Adipocyte (in vitro differentiated cells): ENCODE measurements around the gene SOX6.

Experiments used
- DNase-seq: peaks from one replicate; pipeline ENCODE4 v3.0.0-alpha.2; 2015; ENCODE audit warnings: low read depth
- H3K27me3 ChIP-seq: replicated peaks from 2 replicates; pipeline ENCODE4 v1.7.0; 2013; ENCODE audit warnings: mild to moderate bottlenecking, low read length, moderate library complexity; ENCODE audit not compliant: control insufficient read depth, insufficient read depth
- H3K36me3 ChIP-seq: 2 replicates; pipeline ENCODE4 v1.7.0; 2013; ENCODE audit warnings: low read length, mild to moderate bottlenecking, moderate library complexity; ENCODE audit not compliant: control insufficient read depth, insufficient read depth, severe bottlenecking
- H3K4me1 ChIP-seq: 2 replicates; pipeline ENCODE4 v1.7.0; 2013; ENCODE audit warnings: mild to moderate bottlenecking, low read length, moderate library complexity; ENCODE audit not compliant: control insufficient read depth, insufficient read depth
- H3K4me3 ChIP-seq: 2 replicates; pipeline ENCODE4 v1.7.0; 2013; ENCODE audit warnings: mild to moderate bottlenecking, low read length, moderate library complexity
- H3K9ac ChIP-seq: 2 replicates; pipeline ENCODE4 v1.7.0; 2013; ENCODE audit warnings: mild to moderate bottlenecking, low read length, moderate library complexity
- H3K9me3 ChIP-seq: 2 replicates; pipeline ENCODE4 v1.7.0; 2013; ENCODE audit warnings: mild to moderate bottlenecking, low read length, moderate library complexity; ENCODE audit not compliant: control insufficient read depth

Gene SOX6

GRCh38 chr11:16185042-16185441, 171.3 kb downstream of the SOX6 start:
- no peaks in the 10 kb centered on the region for H3K27me3 ChIP-seq
- H3K4me1 ChIP-seq: peaks cover 14% of the 10 kb centered on the region
- H3K9me3 ChIP-seq: no peaks in the 10 kb centered on the region
- no peak overlapping the region for H3K4me3 ChIP-seq
- no peaks in the 10 kb centered on the region for H3K36me3 ChIP-seq
- no peak overlapping the region for H3K9ac ChIP-seq
- no peak for DNase-seq

GRCh38 chr11:16184588-16184987, 171.8 kb downstream of the SOX6 start:
- peak; percentile 67 for DNase-seq
- H3K36me3 ChIP-seq: no peaks in the 10 kb centered on the region

GRCh38 chr11:16182553-16182952, 173.8 kb downstream of the SOX6 start:
- DNase-seq: no peak
- H3K27me3 ChIP-seq: no peaks in the 10 kb centered on the region

More at GRCh38 chr11:16184588-16184987, 171.8 kb downstream of the SOX6 start:
- H3K27me3 ChIP-seq: no peaks in the 10 kb centered on the region
- no peak overlapping the region for H3K4me3 ChIP-seq
- no peaks in the 10 kb centered on the region for H3K9me3 ChIP-seq
- no peak overlapping the region for H3K9ac ChIP-seq
- peaks cover 16% of the 10 kb centered on the region for H3K4me1 ChIP-seq

GRCh38 chr11:16180868-16181267, 175.5 kb downstream of the SOX6 start:
- Histone ChIP-seq H3K36me3 (no peaks in the 10 kb centered on the region), H3K27me3 (no peaks in the 10 kb centered on the region), H3K9me3 (no peaks in the 10 kb centered on the region), H3K9ac (no peak overlapping the region), H3K4me1 (peaks cover 16% of the 10 kb centered on the region), H3K4me3 (no peak overlapping the region)
- DNase-seq: no peak

More at GRCh38 chr11:16182553-16182952, 173.8 kb downstream of the SOX6 start:
- Histone ChIP-seq H3K9me3 (no peaks in the 10 kb centered on the region), H3K9ac (no peak overlapping the region), H3K4me1 (peaks cover 16% of the 10 kb centered on the region), H3K4me3 (no peak overlapping the region), H3K36me3 (no peaks in the 10 kb centered on the region)

GRCh38 chr11:16179676-16180075, 176.7 kb downstream of the SOX6 start:
- DNase-seq: peak; percentile 23
- Histone ChIP-seq H3K9me3 (no peaks in the 10 kb centered on the region), H3K36me3 (no peaks in the 10 kb centered on the region)

GRCh38 chr11:16178273-16178672, 178.1 kb downstream of the SOX6 start:
- H3K4me1 ChIP-seq: peaks cover 8% of the 10 kb centered on the region
- H3K36me3 ChIP-seq: no peaks in the 10 kb centered on the region

More at GRCh38 chr11:16179676-16180075, 176.7 kb downstream of the SOX6 start:
- Histone ChIP-seq H3K4me1 (peaks cover 12% of the 10 kb centered on the region), H3K27me3 (no peaks in the 10 kb centered on the region), H3K9ac (no peak overlapping the region), H3K4me3 (no peak overlapping the region)

GRCh38 chr11:16177688-16178087, 178.7 kb downstream of the SOX6 start:
- no peak overlapping the region for H3K9ac ChIP-seq
- no peak overlapping the region for H3K4me3 ChIP-seq
- peaks cover 5% of the 10 kb centered on the region for H3K4me1 ChIP-seq
- H3K9me3 ChIP-seq: no peaks in the 10 kb centered on the region
- no peaks in the 10 kb centered on the region for H3K27me3 ChIP-seq
- H3K36me3 ChIP-seq: no peaks in the 10 kb centered on the region
- DNase-seq: no peak

More at GRCh38 chr11:16178273-16178672, 178.1 kb downstream of the SOX6 start:
- no peaks in the 10 kb centered on the region for H3K9me3 ChIP-seq
- no peak overlapping the region for H3K9ac ChIP-seq
- no peak for DNase-seq
- no peaks in the 10 kb centered on the region for H3K27me3 ChIP-seq
- H3K4me3 ChIP-seq: no peak overlapping the region

- Histone ChIP-seq H3K4me1 (peaks cover 15% of the 10 kb centered on the region), H3K36me3 (no peaks in the 10 kb centered on the region), H3K4me3 (no peak overlapping the region), H3K27me3 (no peaks in the 10 kb centered on the region), H3K9me3 (no peaks in the 10 kb centered on the region), H3K9ac (no peak overlapping the region)
- no peak for DNase-seq
Observed at GRCh38 chr11:16173798-16174197, 182.5 kb downstream of the SOX6 start.

GRCh38 chr11:16171882-16172281, 184.5 kb downstream of the SOX6 start:
- no peaks in the 10 kb centered on the region for H3K36me3 ChIP-seq
- no peak for DNase-seq
- H3K27me3 ChIP-seq: no peaks in the 10 kb centered on the region
- no peaks in the 10 kb centered on the region for H3K9me3 ChIP-seq
- H3K9ac ChIP-seq: no peak overlapping the region
- H3K4me1 ChIP-seq: peaks cover 15% of the 10 kb centered on the region
- no peak overlapping the region for H3K4me3 ChIP-seq

- no peaks in the 10 kb centered on the region for H3K9me3 ChIP-seq
- no peaks in the 10 kb centered on the region for H3K36me3 ChIP-seq
- peaks cover 15% of the 10 kb centered on the region for H3K4me1 ChIP-seq
- no peaks in the 10 kb centered on the region for H3K27me3 ChIP-seq
- no peak overlapping the region for H3K9ac ChIP-seq
- H3K4me3 ChIP-seq: no peak overlapping the region
- DNase-seq: no peak
Observed at GRCh38 chr11:16169956-16170847, 186.1 kb downstream of the SOX6 start.

GRCh38 chr11:16169541-16169940, 186.8 kb downstream of the SOX6 start:
- Histone ChIP-seq H3K4me3 (no peak overlapping the region), H3K4me1 (peaks cover 15% of the 10 kb centered on the region), H3K36me3 (no peaks in the 10 kb centered on the region), H3K9ac (no peak overlapping the region), H3K27me3 (no peaks in the 10 kb centered on the region), H3K9me3 (no peaks in the 10 kb centered on the region)
- peak; percentile 53 for DNase-seq
